Measurements from ENCODE around the gene COPS6.

The COPS6 gene

DNA sequence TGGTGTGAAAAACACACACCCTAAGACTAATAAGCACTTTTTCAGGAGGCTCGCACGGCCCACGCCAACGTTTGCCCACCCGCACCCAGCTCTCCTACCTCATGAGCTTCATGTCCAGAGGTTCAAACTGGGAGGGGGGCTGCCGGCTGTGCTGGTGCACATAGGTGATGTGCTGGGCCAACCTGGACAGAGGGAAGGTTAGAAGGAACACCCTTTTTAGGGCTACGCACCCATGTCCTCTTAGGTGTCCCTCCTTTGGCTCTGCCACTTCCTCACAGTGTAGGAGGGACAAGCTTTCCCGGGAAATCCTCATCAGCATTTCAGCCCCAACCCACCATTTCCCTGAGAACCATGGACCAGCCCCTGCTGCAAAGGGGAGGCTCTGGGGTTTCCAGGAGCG lies 6.5 kb downstream of the COPS6 start:
- CTCF ChIA-PET = interaction anchor here (0.6 to 1.5 kb wide), 3 partner anchors 13 to 101 kb away, joined by 3 read pairs; no protein-coding TSS in a partner anchor
- POLR2A ChIA-PET = interaction anchor here (0.8 kb wide), 1 partner anchor 31 kb away, joined by 3 read pairs; the partner anchor contains the start of gene MBLAC1
- no peak overlapping the region for H3K4me3 ChIP-seq (ENCODE audit: low read depth, low read length)
- no peak for TF ChIP-seq CTCF (IDR thresholded peaks at IDR 0.05; ENCODE audit: insufficient read depth, low read length, missing control alignments)
- DNase-seq (ENCODE audit: low read depth, low spot score) = no peak

GRCh38 chr7:100095704-100096103 lies 6.9 kb downstream of the COPS6 start:
- H3K4me3 ChIP-seq (ENCODE audit: low read depth, low read length) = no peak overlapping the region
- POLR2A ChIA-PET = interaction anchor here (0.8 kb wide), 1 partner anchor 31 kb away, joined by 3 read pairs; the partner anchor contains the start of gene MBLAC1
- DNase-seq (ENCODE audit: low read depth, low spot score) = no peak
- CTCF ChIA-PET = interaction anchor here (0.6 to 1.5 kb wide), 3 partner anchors 13 to 102 kb away, joined by 3 read pairs; no protein-coding TSS in a partner anchor
- TF ChIP-seq CTCF (IDR thresholded peaks at IDR 0.05; ENCODE audit: insufficient read depth, low read length, missing control alignments) = no peak

- ChIA-PET CTCF (interaction anchor here (0.6 to 2.1 kb wide), 2 partner anchors 9 to 105 kb away, joined by 3 to 10 read pairs; no protein-coding TSS in a partner anchor), POLR2A (no interaction called here)
- no peak overlapping the region for H3K4me3 ChIP-seq (ENCODE audit: low read depth, low read length)
- no peak for DNase-seq (ENCODE audit: low read depth, low spot score)
- TF ChIP-seq CTCF (IDR thresholded peaks at IDR 0.05; ENCODE audit: insufficient read depth, low read length, missing control alignments) = no peak
Measured at GRCh38 chr7:100098913-100099312, 10.1 kb downstream of the COPS6 start.

DNA sequence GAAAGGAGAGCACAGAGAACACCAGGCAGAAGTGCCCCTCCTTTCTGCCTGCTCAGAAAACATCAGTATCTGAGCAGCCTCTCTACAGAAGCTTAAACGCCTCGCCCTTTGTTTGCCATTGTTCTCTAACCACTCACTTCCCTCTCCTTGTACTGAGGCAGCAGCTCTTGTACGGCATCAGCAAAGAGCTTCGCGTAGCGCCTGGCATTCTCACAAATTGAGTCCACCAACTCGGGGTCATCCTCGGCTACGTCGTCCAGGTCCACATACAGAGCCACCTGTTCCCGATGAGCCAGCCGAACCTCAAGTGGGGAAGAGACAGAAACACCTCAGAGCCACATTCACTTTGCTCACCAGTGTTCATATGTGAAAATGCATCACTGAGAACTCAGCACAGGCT lies 10.7 kb downstream of the COPS6 start:
- TF ChIP-seq CTCF (IDR thresholded peaks at IDR 0.05; ENCODE audit: insufficient read depth, low read length, missing control alignments) = no peak
- DNase-seq (ENCODE audit: low read depth, low spot score) = no peak
- ChIA-PET POLR2A (no interaction called here), CTCF (interaction anchor here (0.6 to 2.1 kb wide), 3 partner anchors 9 to 106 kb away, joined by 3 to 10 read pairs (median 7); no protein-coding TSS in a partner anchor)
- H3K4me3 ChIP-seq (ENCODE audit: low read depth, low read length) = peak overlapping the region; percentile 83

GRCh38 chr7:100100420-100101015 lies 11.7 kb downstream of the COPS6 start:
- ChIA-PET CTCF (interaction anchor here (0.8 to 2.1 kb wide), 7 partner anchors 10 to 108 kb away, joined by 3 to 10 read pairs (median 4); no protein-coding TSS in a partner anchor), POLR2A (interaction anchor here (0.7 to 2.2 kb wide), 7 partner anchors 8 to 65 kb away, joined by 3 to 14 read pairs (median 6); partner anchors contain the start of genes COPS6 and ZSCAN21)
- peak overlapping the region; percentile 83 for H3K4me3 ChIP-seq (ENCODE audit: low read depth, low read length)
- TF ChIP-seq CTCF (IDR thresholded peaks at IDR 0.05; ENCODE audit: insufficient read depth, low read length, missing control alignments) = no peak
- DNase-seq (ENCODE audit: low read depth, low spot score) = peak; percentile 96

All from AG04449 (cell line).